ENCODE measurements around the gene FBXO3. TPM values are rescaled to one million over a fixed set of nuclear protein-coding genes. Genes with fewer than 3 reads are reported as not detected.

FBXO3 gene
- total RNA-seq, 1 experiment from 2014 or later: 27.2 TPM

- Histone ChIP-seq H3K9me3 (ENCODE audit: control insufficient read depth in 1 of 2, insufficient read depth in 1 of 2, low read depth in 1 of 2, low read length in 2 of 2) (no peaks in the 10 kb centered on the region), H3K4me2 (ENCODE audit: low read length) (peak overlapping the region; percentile 79), H2AFZ (ENCODE audit: low read depth, low read length, poor library complexity, severe bottlenecking) (no peak overlapping the region), H3K79me2 (ENCODE audit: insufficient read depth, low read length) (peaks cover 18% of the 10 kb centered on the region), H3K27me3 (ENCODE audit: insufficient read depth, low read length) (no peaks in the 10 kb centered on the region), H3K4me1 (ENCODE audit: control insufficient read depth in 1 of 2, insufficient read depth in 2 of 2, low read length in 2 of 2) (peaks cover 7 to 31% of the 10 kb centered on the region in 2 experiments; a peak in 3 of 4 replicates), H3K9ac (ENCODE audit: low read length) (peak overlapping the region; percentile 83), H3K4me3 (replicated peaks in 1 of 2; ENCODE audit: low read depth in 1 of 2, low read length in 2 of 2) (peak overlapping the region; percentile 82 to 91), H3K36me3 (ENCODE audit: control insufficient read depth in 1 of 2, insufficient read depth in 2 of 2, low read length in 2 of 2) (peaks cover 2 to 10% of the 10 kb centered on the region in 2 experiments; a peak in 3 of 4 replicates), H3K27ac (ENCODE audit: low read depth, low read length) (peak overlapping the region; percentile 24; the same call in 1 of the 2 replicates), H3K9me2 (ENCODE audit: insufficient read depth) (no peaks in the 10 kb centered on the region), H4K20me1 (ENCODE audit: insufficient read depth) (no peaks in the 10 kb centered on the region; the same call in 1 of the 2 replicates)
- CTCF ChIA-PET: no interaction called here
- intact Hi-C loops (cut with micrococcal nuclease): no loop called here
- TF ChIP-seq SP1 (IDR thresholded peaks at IDR 0.05; ENCODE audit: low read depth): no peak
- peak; percentile 17; the same call in 1 of the 2 replicates for TF ChIP-seq SIN3A (IDR thresholded peaks at IDR 0.05; ENCODE audit: low read depth)
- ATAC-seq (no peak; the same call in 1 of the 2 replicates), DNase-seq (ENCODE audit: low read depth, low spot score) (no peak)
- POLR2A ChIA-PET: no interaction called here
- RAD21 ChIA-PET (ENCODE audit: low non-redundant PET in 1 of 2, low total read pairs in 2 of 2, uncharacterized antibody in 2 of 2, unreplicated experiment in 2 of 2): no interaction called here
- no TSS peak for BruUV-seq (replicated peaks)
These were observed 825 bp downstream of the FBXO3 start for GRCh38 chr11:33773404-33773986.

- Histone ChIP-seq H3K9ac (ENCODE audit: low read length) (no peak overlapping the region), H3K4me2 (ENCODE audit: low read length) (peak overlapping the region; percentile 79), H3K9me3 (ENCODE audit: control insufficient read depth in 1 of 2, insufficient read depth in 1 of 2, low read depth in 1 of 2, low read length in 2 of 2) (no peaks in the 10 kb centered on the region), H3K27ac (ENCODE audit: low read depth, low read length) (no peak overlapping the region), H3K4me3 (replicated peaks in 1 of 2; ENCODE audit: low read depth in 1 of 2, low read length in 2 of 2) (no peak overlapping the region; a peak in 1 of 4 replicates), H3K36me3 (ENCODE audit: control insufficient read depth in 1 of 2, insufficient read depth in 2 of 2, low read length in 2 of 2) (peaks cover 9 to 16% of the 10 kb centered on the region in 2 experiments), H2AFZ (ENCODE audit: low read depth, low read length, poor library complexity, severe bottlenecking) (no peak overlapping the region), H3K9me2 (ENCODE audit: insufficient read depth) (no peaks in the 10 kb centered on the region), H4K20me1 (ENCODE audit: insufficient read depth) (no peaks in the 10 kb centered on the region; the same call in 1 of the 2 replicates), H3K27me3 (ENCODE audit: insufficient read depth, low read length) (no peaks in the 10 kb centered on the region), H3K4me1 (ENCODE audit: control insufficient read depth in 1 of 2, insufficient read depth in 2 of 2, low read length in 2 of 2) (peaks cover 7 to 31% of the 10 kb centered on the region in 2 experiments; a peak in 3 of 4 replicates), H3K79me2 (ENCODE audit: insufficient read depth, low read length) (peaks cover 18% of the 10 kb centered on the region)
- TF ChIP-seq, protein P1, sequence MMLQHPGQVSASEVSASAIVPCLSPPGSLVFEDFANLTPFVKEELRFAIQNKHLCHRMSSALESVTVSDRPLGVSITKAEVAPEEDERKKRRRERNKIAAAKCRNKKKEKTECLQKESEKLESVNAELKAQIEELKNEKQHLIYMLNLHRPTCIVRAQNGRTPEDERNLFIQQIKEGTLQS (IDR thresholded peaks at IDR 0.05): no peak
- TF ChIP-seq JUND (IDR thresholded peaks at IDR 0.05): no peak
- TF ChIP-seq EZH2phosphoT487 (IDR thresholded peaks at IDR 0.05; ENCODE audit: borderline replicate concordance): no peak
- no peak for TF ChIP-seq SIN3A (IDR thresholded peaks at IDR 0.05; ENCODE audit: low read depth)
- TF ChIP-seq POLR2A (IDR thresholded peaks at IDR 0.05; ENCODE audit: borderline replicate concordance, extremely low read depth, insufficient read depth, insufficient read length): no peak
- TF ChIP-seq, protein P2, sequence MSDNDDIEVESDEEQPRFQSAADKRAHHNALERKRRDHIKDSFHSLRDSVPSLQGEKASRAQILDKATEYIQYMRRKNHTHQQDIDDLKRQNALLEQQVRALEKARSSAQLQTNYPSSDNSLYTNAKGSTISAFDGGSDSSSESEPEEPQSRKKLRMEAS (IDR thresholded peaks at IDR 0.05): no peak
- TF ChIP-seq ZFX (IDR thresholded peaks at IDR 0.05): no peak
- no peak for TF ChIP-seq POLR2AphosphoS5 (IDR thresholded peaks at IDR 0.05; ENCODE audit: low read depth, low read length)
- no peak for TF ChIP-seq SRF (IDR thresholded peaks at IDR 0.05; ENCODE audit: low read depth)
- no peak for TF ChIP-seq SP1 (IDR thresholded peaks at IDR 0.05; ENCODE audit: low read depth)
- CTCF ChIA-PET: no interaction called here
- ATAC-seq: no peak
- RAD21 ChIA-PET (ENCODE audit: low non-redundant PET in 1 of 2, low total read pairs in 2 of 2, uncharacterized antibody in 2 of 2, unreplicated experiment in 2 of 2): no interaction called here
- DNase-seq (ENCODE audit: low read depth, low spot score): no peak
- POLR2A ChIA-PET: no interaction called here
- intact Hi-C loops (cut with micrococcal nuclease): no loop called here
- no TSS peak for BruUV-seq (replicated peaks)
These were observed 1.4 kb downstream of the FBXO3 start for GRCh38 chr11:33772870-33773269.
